K562 (cell line): ENCODE data around the gene CREB3L2. TPM values are rescaled to one million over a fixed set of nuclear protein-coding genes. Genes with fewer than 3 reads are reported as not detected.

ENCODE experiments used
- AFF1 ChIP-seq, 2 experiments: fragments of 450-650 bp; IDR thresholded peaks; 2 replicates each; pipeline ENCODE4 v1.6.1; 2018; ENCODE audit warnings: mild to moderate bottlenecking in 2 of 2, low read depth in 1 of 2; ENCODE audit not compliant: partially characterized antibody in 2 of 2
- E2F4 ChIP-seq: sonication (generic); formaldehyde crosslinking; IDR thresholded peaks from 2 replicates; pipeline ENCODE4 v1.8.0; 2022; ENCODE audit warnings: mild to moderate bottlenecking, low read depth, missing genetic modification reagents
- ETV6 ChIP-seq, 3 experiments: fragments of 150-350 bp in 1 of 3; sonication (generic) in 1 of 3; formaldehyde crosslinking in 1 of 3; IDR thresholded peaks; 2 replicates each; pipeline versions ENCODE4 v1.6.1 to v1.8.0; 2014 to 2022; ENCODE audit warnings: borderline replicate concordance in 2 of 3, low read depth in 2 of 3, antibody characterized with exemption in 1 of 3, low read length in 1 of 3, mild to moderate bottlenecking in 1 of 3, missing genetic modification reagents in 1 of 3
- LCOR ChIP-seq: sonication (generic); formaldehyde crosslinking; IDR thresholded peaks from 2 replicates; pipeline ENCODE4 v1.8.0; 2022; ENCODE audit warnings: mild to moderate bottlenecking, missing genetic modification reagents
- MAZ ChIP-seq, 2 experiments: fragments of 450-650 bp in 1 of 2; sonication (generic) in 1 of 2; formaldehyde crosslinking; IDR thresholded peaks in 1 of 2; conservative IDR thresholded peaks in 1 of 2; 2 replicates each; pipeline versions ENCODE4 v1.4.0 to v1.5.0; 2020; ENCODE audit warnings: mild to moderate bottlenecking in 1 of 2, missing genetic modification reagents in 1 of 2
- MEF2D ChIP-seq: conservative IDR thresholded peaks from 2 replicates; pipeline ENCODE4 v1.6.1; 2016; ENCODE audit warnings: low read depth, missing genetic modification characterization, missing compliant biosample characterization
- PATZ1 ChIP-seq: fragments of 250-450 bp; sonication (Bioruptor Pico); IDR thresholded peaks from 2 replicates; pipeline ENCODE4 v1.5.0; 2020; ENCODE audit warnings: mild to moderate bottlenecking, borderline replicate concordance
- RBFOX2 ChIP-seq: fragments of 200-400 bp; formaldehyde crosslinking; IDR thresholded peaks from 2 replicates; pipeline ENCODE4 v1.6.1; 2017; ENCODE audit warnings: low read depth, mild to moderate bottlenecking, low read length, moderate library complexity
- TSHZ1 ChIP-seq: fragments of 250-450 bp; sonication (Bioruptor Pico); IDR thresholded peaks from 2 replicates; pipeline ENCODE4 v1.4.0; 2020; ENCODE audit warnings: mild to moderate bottlenecking, moderate library complexity
- YBX1 ChIP-seq: fragments of 450-650 bp; IDR thresholded peaks from 2 replicates; pipeline ENCODE4 v1.7.1; 2016; ENCODE audit warnings: mild to moderate bottlenecking
- ZBTB8A ChIP-seq: fragments of 450-650 bp; IDR thresholded peaks from 2 replicates; pipeline ENCODE4 v1.6.1; 2018; ENCODE audit warnings: mild to moderate bottlenecking, moderate library complexity; ENCODE audit not compliant: partially characterized antibody
- ZNF12 ChIP-seq: sonication (generic); formaldehyde crosslinking; IDR thresholded peaks from 2 replicates; pipeline ENCODE4 v1.4.0; 2020; ENCODE audit warnings: mild to moderate bottlenecking, missing genetic modification reagents
- ZNF184 ChIP-seq: sonication (generic); formaldehyde crosslinking; IDR thresholded peaks from 2 replicates; pipeline ENCODE4 v1.5.0; 2020; ENCODE audit warnings: missing genetic modification reagents
- ZNF23 ChIP-seq: fragments of 250-450 bp; sonication (Bioruptor Pico); IDR thresholded peaks from 2 replicates; pipeline ENCODE4 v1.4.0; 2020; ENCODE audit warnings: mild to moderate bottlenecking
- polyA plus RNA-seq, 8 experiments: library from polyadenylated mRNA; depleted of rRNA in 4 of 8; stranded (reverse) in 5 of 8; unstranded in 3 of 8; fragments of >200 nt; fragmentation: Nextera tagmentation in 2 of 8; fragmentation: Illumina TruSeq in 1 of 8; extraction: Ambion mirVana in 2 of 8; extraction: Trizol in 1 of 8; gene quantifications; 2 replicates each; pipeline versions ENCODE4 v1.2.1 to v1.2.3, GENCODE V29; 2011 to 2014; ENCODE audit warnings: inconsistent platforms in 1 of 8, missing spikeins in 1 of 8
- total RNA-seq, 7 experiments: library from RNA; depleted of rRNA in 6 of 7; stranded (reverse); fragments of >200 nt in 6 of 7; fragmentation: Illumina TruSeq in 2 of 7; extraction: Trizol in 2 of 7; gene quantifications; 2 replicates each; pipeline versions ENCODE4 v1.2.1 to v1.2.3, GENCODE V29; 2011 to 2021; ENCODE audit warnings: low replicate concordance in 1 of 7

CREB3L2 gene
- total and polyA plus RNA-seq, 9 of the 15 experiments (the other 6 are each of a cell fraction or from before 2014, with no cell fraction given), result 7.1 to 45.6 (median 15.8) TPM

- no peak for TF ChIP-seq AFF1 (IDR thresholded peaks at IDR 0.05; ENCODE audit: low read depth in 1 of 2, partially characterized antibody in 2 of 2)
- TF ChIP-seq ZNF184 (CRISPR knock-in tag), result no peak
- TF ChIP-seq TSHZ1 (CRISPR knock-in tag), result no peak
- no peak for TF ChIP-seq ZBTB8A
- no peak for TF ChIP-seq E2F4
- TF ChIP-seq ETV6 (IDR thresholded peaks at IDR 0.05; ENCODE audit: borderline replicate concordance in 1 of 2, low read depth in 2 of 2, low read length in 1 of 2), result no peak
- no peak for TF ChIP-seq ETV6 (CRISPR knock-in tag; IDR thresholded peaks at IDR 0.05; ENCODE audit: borderline replicate concordance)
- no peak for TF ChIP-seq ZNF23
- TF ChIP-seq PATZ1, result no peak
- peak; percentile 77; the same call in 1 of the 2 replicates for TF ChIP-seq MEF2D (tag)
- no peak for TF ChIP-seq RBFOX2
- TF ChIP-seq YBX1, result no peak
- no peak for TF ChIP-seq LCOR (CRISPR knock-in tag)
- TF ChIP-seq ZNF12, result no peak
- TF ChIP-seq MAZ (CRISPR knock-in tag; conservative IDR thresholded peaks at IDR 0.05 in 1 of 2, IDR thresholded peaks at IDR 0.05 in 1 of 2), result peak in 1 of 2 experiments; percentile 50; a peak in 2 of 4 replicates
Observed at GRCh38 chr7:137986252-137987017, 15.5 kb downstream of the CREB3L2 start (continued).
